SK-N-MC (cell line): ENCODE measurements around the gene NIPAL3.
"Not testable (repeated sequence)": the region's sequence is repeated elsewhere in the genome, so short reads cannot be mapped to it uniquely, and the experiment has no call there.

Experiments
- DNase-seq: peaks from one replicate; pipeline ENCODE4 v3.0.0-alpha.2; 2011; ENCODE audit warnings: low read depth, low spot score
- H3K27ac ChIP-seq: fragments of 200-600 bp; sonication (generic); 2 replicates; pipeline ENCODE4 v1.5.1; 2016; ENCODE audit warnings: mixed run types
- H3K36me3 ChIP-seq: fragments of 200-600 bp; sonication (generic); 2 replicates; pipeline ENCODE4 v1.6.1; 2017; ENCODE audit warnings: antibody characterized with exemption, low read length, mixed read lengths; ENCODE audit not compliant: insufficient read depth
- H3K4me3 ChIP-seq: fragments of 200-600 bp; sonication (generic); 2 replicates; pipeline ENCODE4 v1.5.1; 2016
- H3K9ac ChIP-seq: fragments of 200-600 bp; sonication (generic); 2 replicates; pipeline ENCODE4 v1.8.0; 2017; ENCODE audit warnings: mixed run types, mixed read lengths; ENCODE audit not compliant: insufficient read length
- H3K9me3 ChIP-seq: fragments of 200-600 bp; sonication (generic); 2 replicates; pipeline ENCODE4 v1.6.1; 2017; ENCODE audit warnings: low read depth, mild to moderate bottlenecking, antibody characterized with exemption, low read length, moderate library complexity, mixed read lengths
- EZH2 ChIP-seq: fragments of 200-600 bp; sonication (generic); IDR thresholded peaks from one replicate; pipeline ENCODE4 v1.6.1; 2017; ENCODE audit warnings: antibody characterized with exemption
- FOXP2 ChIP-seq: optimal IDR thresholded peaks from 2 replicates; pipeline ENCODE3; 2011; ENCODE audit warnings: mild to moderate bottlenecking, moderate library complexity; ENCODE audit not compliant: insufficient read depth; ENCODE audit errors: extremely low read length, control extremely low read depth
- POLR2AphosphoS5 ChIP-seq: IDR thresholded peaks from 2 replicates; pipeline ENCODE4 v1.6.1; 2012; ENCODE audit warnings: mild to moderate bottlenecking, low read depth, low read length, borderline replicate concordance

NIPAL3 gene

GRCh38 chr1:24491577-24492360, 76.2 kb downstream of the NIPAL3 start:
- H3K9me3 ChIP-seq = no peaks in the 10 kb centered on the region
- TF ChIP-seq POLR2AphosphoS5 = no peak
- TF ChIP-seq EZH2 = no peak
- TF ChIP-seq FOXP2 = no peak
- H3K4me3 ChIP-seq = no peak overlapping the region
- no peak overlapping the region for H3K27ac ChIP-seq
- DNase-seq = no peak
- no peaks in the 10 kb centered on the region for H3K36me3 ChIP-seq
- no peak overlapping the region for H3K9ac ChIP-seq

GRCh38 chr1:24492935-24493334, 77.3 kb downstream of the NIPAL3 start:
- not testable (repeated sequence) for DNase-seq, H3K9ac ChIP-seq, H3K9me3 ChIP-seq, H3K27ac ChIP-seq, H3K4me3 ChIP-seq, H3K36me3 ChIP-seq

- TF ChIP-seq EZH2 (no peak), FOXP2 (no peak), POLR2AphosphoS5 (no peak)
- Histone ChIP-seq H3K9me3 (no peaks in the 10 kb centered on the region), H3K27ac (no peak overlapping the region), H3K9ac (no peak overlapping the region), H3K36me3 (no peaks in the 10 kb centered on the region), H3K4me3 (no peak overlapping the region)
- DNase-seq = no peak
These were observed 78.2 kb downstream of the NIPAL3 start for GRCh38 chr1:24493785-24494184.

GRCh38 chr1:24498589-24498988, 83.0 kb downstream of the NIPAL3 start:
- H3K27ac ChIP-seq = no peak overlapping the region
- H3K4me3 ChIP-seq = no peak overlapping the region
- H3K9me3 ChIP-seq = no peaks in the 10 kb centered on the region
- H3K9ac ChIP-seq = no peak overlapping the region
- TF ChIP-seq POLR2AphosphoS5 (no peak), FOXP2 (no peak), EZH2 (no peak)
- no peak for DNase-seq
- no peaks in the 10 kb centered on the region for H3K36me3 ChIP-seq

GRCh38 chr1:24500448-24501048, 84.9 kb downstream of the NIPAL3 start:
- Histone ChIP-seq H3K27ac (no peak overlapping the region), H3K4me3 (no peak overlapping the region), H3K36me3 (no peaks in the 10 kb centered on the region), H3K9me3 (no peaks in the 10 kb centered on the region), H3K9ac (no peak overlapping the region)
- TF ChIP-seq POLR2AphosphoS5 (no peak), FOXP2 (no peak), EZH2 (no peak)
- no peak for DNase-seq

- H3K36me3 ChIP-seq = no peaks in the 10 kb centered on the region
- H3K4me3 ChIP-seq = peak overlapping the region; percentile 95
- TF ChIP-seq EZH2 = no peak
- no peak overlapping the region; the same call in 1 of the 2 replicates for H3K27ac ChIP-seq
- H3K9ac ChIP-seq = no peak overlapping the region
- DNase-seq = no peak
- no peaks in the 10 kb centered on the region for H3K9me3 ChIP-seq
These were observed 85.9 kb downstream of the NIPAL3 start for GRCh38 chr1:24501371-24502064.

GRCh38 chr1:24502065-24502708, 86.6 kb downstream of the NIPAL3 start:
- peak; percentile 55 for TF ChIP-seq POLR2AphosphoS5
- no peak for TF ChIP-seq FOXP2
- no peaks in the 10 kb centered on the region for H3K36me3 ChIP-seq
- DNase-seq = no peak
- no peaks in the 10 kb centered on the region for H3K9me3 ChIP-seq
- H3K27ac ChIP-seq = peak overlapping the region; percentile 65; the same call in 1 of the 2 replicates
- H3K9ac ChIP-seq = peak overlapping the region; percentile 82
- peak overlapping the region; percentile 95 for H3K4me3 ChIP-seq

GRCh38 chr1:24502709-24503058, 87.1 kb downstream of the NIPAL3 start, which contains the start of gene RCAN3:
TSS of gene RCAN3 (plus strand) at chr1:24502836. CDS start at chr1:24514373, 11,537 bp downstream.
- H3K36me3 ChIP-seq = no peaks in the 10 kb centered on the region
- H3K9ac ChIP-seq = peak within 1 kb of the TSS; percentile 82
- no peak for DNase-seq
- H3K4me3 ChIP-seq = peak within 1 kb of the TSS; percentile 95
- H3K27ac ChIP-seq = peak within 1 kb of the TSS; percentile 65; the same call in 1 of the 2 replicates
- TF ChIP-seq FOXP2 (no peak), EZH2 (no peak), POLR2AphosphoS5 (no peak)
- H3K9me3 ChIP-seq = no peaks in the 10 kb centered on the region
